ENCODE measurements around the gene TMEM139.
"Not testable (repeated sequence)": the region's sequence is repeated elsewhere in the genome, so short reads cannot be mapped to it uniquely, and the experiment has no call there.

The TMEM139 gene

DNA sequence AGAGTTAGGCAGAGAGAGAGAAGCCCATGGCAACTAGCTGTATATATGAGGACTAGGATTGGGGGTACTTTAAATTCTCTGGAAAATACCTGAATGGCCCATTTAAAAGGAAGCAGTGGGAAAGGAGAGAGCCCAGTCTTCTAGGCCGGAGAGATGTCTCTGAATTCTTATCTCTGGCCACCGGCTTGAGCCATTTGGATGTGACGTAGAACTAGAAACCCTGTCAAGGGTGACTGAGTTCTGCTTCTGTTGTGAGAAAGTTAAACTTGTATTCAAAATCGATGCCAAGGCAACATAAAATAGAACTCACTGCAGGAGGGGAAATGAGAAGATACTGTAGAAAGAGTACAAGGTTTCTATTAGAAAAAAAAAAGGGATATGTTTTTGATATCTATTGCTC, 27.8 kb upstream of the TMEM139 start:
- peak; percentile 22 for DNase-seq (ENCODE audit: low read depth)
- TF ChIP-seq, protein P1, sequence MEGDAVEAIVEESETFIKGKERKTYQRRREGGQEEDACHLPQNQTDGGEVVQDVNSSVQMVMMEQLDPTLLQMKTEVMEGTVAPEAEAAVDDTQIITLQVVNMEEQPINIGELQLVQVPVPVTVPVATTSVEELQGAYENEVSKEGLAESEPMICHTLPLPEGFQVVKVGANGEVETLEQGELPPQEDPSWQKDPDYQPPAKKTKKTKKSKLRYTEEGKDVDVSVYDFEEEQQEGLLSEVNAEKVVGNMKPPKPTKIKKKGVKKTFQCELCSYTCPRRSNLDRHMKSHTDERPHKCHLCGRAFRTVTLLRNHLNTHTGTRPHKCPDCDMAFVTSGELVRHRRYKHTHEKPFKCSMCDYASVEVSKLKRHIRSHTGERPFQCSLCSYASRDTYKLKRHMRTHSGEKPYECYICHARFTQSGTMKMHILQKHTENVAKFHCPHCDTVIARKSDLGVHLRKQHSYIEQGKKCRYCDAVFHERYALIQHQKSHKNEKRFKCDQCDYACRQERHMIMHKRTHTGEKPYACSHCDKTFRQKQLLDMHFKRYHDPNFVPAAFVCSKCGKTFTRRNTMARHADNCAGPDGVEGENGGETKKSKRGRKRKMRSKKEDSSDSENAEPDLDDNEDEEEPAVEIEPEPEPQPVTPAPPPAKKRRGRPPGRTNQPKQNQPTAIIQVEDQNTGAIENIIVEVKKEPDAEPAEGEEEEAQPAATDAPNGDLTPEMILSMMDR (IDR thresholded peaks at IDR 0.05; ENCODE audit: low read depth, low read length, missing control alignments), result no peak
- no peak overlapping the region for H3K4me3 ChIP-seq (ENCODE audit: low read depth, low read length)

- H3K4me3 ChIP-seq (ENCODE audit: low read depth, low read length), result no peak overlapping the region
- DNase-seq (ENCODE audit: low read depth), result no peak
- TF ChIP-seq, protein P1 (IDR thresholded peaks at IDR 0.05; ENCODE audit: low read depth, low read length, missing control alignments), result no peak
These were observed 27.3 kb upstream of the TMEM139 start for GRCh38 chr7:143257501-143257900.

- TF ChIP-seq, protein P1 (IDR thresholded peaks at IDR 0.05; ENCODE audit: low read depth, low read length, missing control alignments), result no peak
- DNase-seq (ENCODE audit: low read depth), result peak; percentile 56
- H3K4me3 ChIP-seq (ENCODE audit: low read depth, low read length), result no peak overlapping the region
These were observed 25.9 kb upstream of the TMEM139 start for GRCh38 chr7:143258831-143259230.

GRCh38 chr7:143259765-143260164, 25.0 kb upstream of the TMEM139 start:
- TF ChIP-seq, protein P1 (IDR thresholded peaks at IDR 0.05; ENCODE audit: low read depth, low read length, missing control alignments), result no peak
- no peak overlapping the region for H3K4me3 ChIP-seq (ENCODE audit: low read depth, low read length)
- DNase-seq (ENCODE audit: low read depth), result no peak

DNA sequence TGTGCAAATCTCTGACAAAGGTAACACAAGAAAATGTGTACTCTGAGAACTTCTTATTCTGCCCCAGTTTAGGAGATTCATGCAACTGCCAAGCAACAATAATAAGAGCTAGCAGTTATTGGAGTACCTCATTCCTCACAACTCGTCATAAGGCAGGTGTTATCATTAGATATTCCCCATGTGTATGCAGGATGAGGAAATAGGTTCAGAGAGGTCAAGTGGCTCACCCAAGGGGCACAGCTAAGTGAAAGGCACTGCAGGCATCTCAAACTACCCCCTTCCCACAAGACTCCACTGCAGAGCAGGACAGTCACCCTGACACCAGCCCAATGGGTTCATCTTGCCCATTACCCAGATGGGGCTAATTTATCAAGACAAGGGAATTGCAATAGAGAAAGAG, 22.9 kb upstream of the TMEM139 start:
- TF ChIP-seq, protein P1 (IDR thresholded peaks at IDR 0.05; ENCODE audit: low read depth, low read length, missing control alignments), result no peak
- no peak for DNase-seq (ENCODE audit: low read depth)
- H3K4me3 ChIP-seq (ENCODE audit: low read depth, low read length), result no peak overlapping the region

GRCh38 chr7:143263266-143264195, 21.2 kb upstream of the TMEM139 start, which contains the start of gene GSTK1:
Gene GSTK1 (plus strand): TSS chr7:143263441. CDS start chr7:143263514, 73 bp downstream.
- TF ChIP-seq, protein P1 (IDR thresholded peaks at IDR 0.05; ENCODE audit: low read depth, low read length, missing control alignments), result no peak
- H3K4me3 ChIP-seq (ENCODE audit: low read depth, low read length), result peak within 1 kb of the TSS; percentile 76
- peak; percentile 22 for DNase-seq (ENCODE audit: low read depth)

DNA sequence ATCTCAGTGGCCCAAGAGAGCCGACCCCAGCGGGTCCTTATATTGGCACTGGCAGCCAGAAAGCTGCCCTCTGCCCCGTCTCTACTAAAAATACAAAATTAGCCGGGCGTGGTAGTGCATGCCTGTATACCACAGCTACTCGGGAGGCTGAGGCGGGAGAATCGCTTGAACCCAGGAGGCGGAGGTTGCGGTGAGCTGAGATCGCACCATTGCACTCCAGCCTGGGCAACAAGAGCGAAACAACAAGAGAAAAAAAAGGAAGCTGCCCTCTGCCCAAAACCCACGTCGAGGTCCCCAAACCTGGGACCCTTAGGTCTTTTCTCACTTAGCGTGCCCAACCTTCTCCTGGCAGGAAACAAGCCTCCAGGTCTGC, 20.6 kb upstream of the TMEM139 start:
- DNase-seq (ENCODE audit: low read depth), result not testable (repeated sequence)
- peak overlapping the region; percentile 76 for H3K4me3 ChIP-seq (ENCODE audit: low read depth, low read length)
